ENCODE measurements around the gene ZNF334.

The ZNF334 gene

DNA sequence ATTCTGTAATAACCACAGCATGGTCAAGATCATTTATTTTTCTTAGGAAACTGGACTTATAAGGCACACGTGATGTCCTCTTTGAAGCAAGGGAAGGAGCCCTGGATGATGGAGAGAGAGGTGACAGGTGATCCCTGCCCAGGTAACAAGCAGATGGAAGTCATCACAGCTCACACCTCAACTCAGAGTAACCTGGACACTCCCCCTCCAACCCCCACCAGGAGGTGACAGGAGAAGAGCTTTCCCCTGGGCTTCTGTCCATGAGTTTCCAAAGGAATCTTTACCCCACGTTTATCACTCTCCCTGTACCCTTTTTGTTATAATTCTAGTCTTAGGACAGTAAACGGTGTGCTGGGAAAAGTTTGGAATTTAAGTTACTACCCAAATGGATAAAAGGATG lies 28.4 kb downstream of the ZNF334 start:
- DNase-seq, result no peak

- no peak for DNase-seq
Measured at GRCh38 chr20:46483879-46484278, 29.5 kb downstream of the ZNF334 start.

- no peak for DNase-seq
Measured at GRCh38 chr20:46482864-46483263, 30.5 kb downstream of the ZNF334 start.

GRCh38 chr20:46477640-46478039 lies 35.7 kb downstream of the ZNF334 start:
- DNase-seq, result no peak

GRCh38 chr20:46477225-46477624 lies 36.1 kb downstream of the ZNF334 start:
- no peak for DNase-seq

- no peak for DNase-seq
Measured at GRCh38 chr20:46468508-46468907, 44.9 kb downstream of the ZNF334 start.

DNA sequence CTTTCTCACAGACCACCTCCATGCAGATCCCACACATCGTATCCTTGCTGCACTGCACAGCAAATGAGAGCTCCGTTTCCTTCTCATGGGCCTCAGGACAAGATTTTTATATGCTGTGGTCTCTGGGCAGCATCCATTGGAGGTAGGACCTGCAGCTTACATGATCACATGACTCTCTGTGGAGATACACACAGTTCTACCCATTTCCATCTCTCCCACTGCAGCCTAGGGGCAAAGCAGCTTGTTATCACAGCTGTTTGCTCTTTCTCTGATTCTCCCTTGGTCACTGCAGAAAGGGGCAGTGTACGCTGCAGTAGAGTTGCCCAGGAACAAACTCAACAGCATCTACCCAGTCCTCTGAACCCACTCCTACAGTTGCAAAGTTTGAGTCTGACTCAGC lies 48.9 kb downstream of the ZNF334 start:
- DNase-seq, result no peak

DNA sequence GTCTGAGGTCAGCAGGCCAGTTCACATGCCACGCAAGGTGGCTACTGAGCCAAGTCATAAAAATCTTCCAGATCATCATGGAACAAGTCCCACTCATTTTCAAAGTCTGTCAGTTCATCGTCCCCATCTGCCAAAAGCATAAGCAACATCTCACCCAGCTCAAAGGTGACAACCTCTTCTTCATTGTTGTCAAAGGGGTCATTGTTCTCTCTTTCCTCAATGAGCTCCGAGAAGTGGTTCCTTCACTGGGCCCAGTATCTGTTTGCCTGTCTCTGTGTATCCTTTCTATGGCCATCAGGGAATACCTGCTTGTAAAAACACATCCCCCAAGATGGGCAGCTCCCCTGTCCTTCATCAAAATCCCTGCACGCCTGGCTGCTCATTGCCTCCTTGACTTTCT lies 49.5 kb downstream of the ZNF334 start:
- no peak for DNase-seq

DNA sequence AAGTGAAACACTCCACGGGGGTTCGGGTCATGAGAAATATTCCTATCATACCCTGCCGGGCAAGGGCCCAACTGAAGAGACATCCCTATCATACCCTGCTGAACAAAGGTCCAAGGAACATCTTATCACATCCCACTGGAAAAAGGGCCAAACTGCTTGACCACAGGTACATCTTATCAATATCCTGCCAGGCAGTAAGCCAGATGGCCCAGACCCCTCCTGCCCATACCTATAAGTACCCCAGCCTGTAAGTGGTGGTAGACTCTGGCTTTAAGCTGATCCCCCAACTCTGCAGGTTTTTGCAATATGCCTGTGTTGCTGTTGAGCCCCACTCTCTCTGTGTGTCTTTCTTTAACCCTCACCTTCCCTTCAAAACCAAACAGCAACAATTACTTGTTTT lies 51.6 kb downstream of the ZNF334 start:
- DNase-seq, result no peak

DNA sequence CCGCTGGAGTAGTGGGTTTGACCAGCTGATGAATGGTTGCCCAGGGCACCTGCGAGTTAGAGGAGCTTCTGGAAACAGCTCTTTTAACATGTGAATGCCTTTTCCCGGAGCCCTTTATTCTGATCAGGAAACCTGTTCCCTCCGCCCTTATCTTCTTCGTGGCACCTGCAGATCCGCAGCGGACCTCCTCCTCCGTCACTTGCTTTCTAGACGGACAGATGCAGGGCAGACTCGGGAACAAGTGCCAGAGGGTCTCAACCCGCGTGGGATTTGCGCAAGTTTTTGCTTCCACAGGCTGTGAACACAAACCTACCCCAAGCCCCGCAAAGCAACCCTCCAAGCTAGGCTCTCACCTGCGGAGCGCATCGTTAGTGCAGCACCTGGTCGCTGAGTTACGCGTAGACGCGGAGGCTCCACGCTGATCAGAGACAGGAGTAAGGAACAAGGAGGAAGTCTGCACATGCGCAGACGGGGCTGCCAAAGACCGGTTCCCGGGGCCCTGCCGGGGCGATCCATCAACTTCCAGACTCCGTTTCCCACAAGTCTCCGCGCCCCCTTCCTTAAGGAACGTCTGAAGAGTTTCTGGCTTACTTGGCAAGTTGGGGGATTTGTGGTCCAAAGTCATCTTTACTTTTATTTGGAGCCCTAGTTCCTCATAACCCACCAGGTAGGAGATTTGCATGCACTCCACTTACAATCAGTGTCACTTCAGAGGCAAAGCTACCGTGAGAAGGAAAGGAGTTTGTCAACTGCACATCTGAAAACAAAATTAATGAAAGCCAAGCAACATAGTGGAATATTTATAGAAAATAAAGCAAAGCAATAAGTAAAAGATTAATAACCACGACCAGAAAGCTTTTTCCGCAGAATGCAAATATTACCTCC lies 54.3 kb downstream of the ZNF334 start:
- no peak for DNase-seq

GRCh38 chr20:46456255-46457028 lies 56.9 kb downstream of the ZNF334 start:
- no peak for DNase-seq

GRCh38 chr20:46455729-46456128 lies 57.6 kb downstream of the ZNF334 start:
- no peak for DNase-seq

Measured in CD4-positive, alpha-beta T cell treated with Interleukin-17A for 1 hour (primary cell).